Right lobe of liver (tissue), 4 donors: ENCODE data around the gene GRAP2.

ENCODE experiments used
- CTCF ChIP-seq, 4 donors: fragments of 200-600 bp in 3 of 4; fragments of 450-650 bp in 1 of 4; IDR thresholded peaks; one replicate each; pipeline versions ENCODE4 v1.5.1 to v1.8.0; 2016 to 2022; ENCODE audit warnings: antibody characterized with exemption in 4 of 4, mild to moderate bottlenecking in 2 of 4
- POLR2A ChIP-seq: fragments of 450-650 bp; IDR thresholded peaks from one replicate; pipeline ENCODE4 v1.6.1; 2017; ENCODE audit warnings: antibody characterized with exemption, mild to moderate bottlenecking
- donor health status: DM: no; HTN: no; CAD: no.
- donor health status: DM: no; HTN: no; CAD: no.
- donor health status: DM: no; HTN: yes; CAD: no.

DNA sequence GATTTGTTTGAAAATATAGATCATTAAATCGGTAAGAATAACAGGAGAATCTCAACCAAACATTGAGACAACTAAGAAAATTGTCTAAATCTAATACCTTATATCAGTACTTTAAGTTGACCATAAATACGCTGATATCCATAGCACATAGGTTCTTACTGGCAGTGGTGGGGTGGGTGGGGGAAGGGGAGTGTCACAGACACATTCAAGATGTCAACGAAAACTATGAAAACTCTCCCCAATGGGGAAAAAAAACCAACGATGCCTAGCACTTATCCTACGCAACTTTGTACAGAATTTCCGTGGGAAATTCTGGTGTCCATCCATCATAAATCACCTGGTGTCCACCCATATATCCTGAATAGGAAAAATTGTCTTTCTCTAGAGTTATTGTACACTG, 6.2 kb downstream of the GRAP2 start:
- no peak for TF ChIP-seq POLR2A
- no peak for TF ChIP-seq CTCF (IDR thresholded peaks at IDR 0.05)
